GM19395 (cell line): ENCODE data around the gene PCDHB9.
"Not testable (repeated sequence)": the region's sequence is repeated elsewhere in the genome, so short reads cannot be mapped to it uniquely, and the experiment has no call there.

Experiments
- ATAC-seq: cut with Tn5 transposase; IDR thresholded peaks from one replicate; pipeline ENCODE4 v1.9.1; 2021; ENCODE audit warnings: mild to moderate bottlenecking, moderate library complexity; ENCODE audit not compliant: unreplicated experiment

PCDHB9 gene

DNA sequence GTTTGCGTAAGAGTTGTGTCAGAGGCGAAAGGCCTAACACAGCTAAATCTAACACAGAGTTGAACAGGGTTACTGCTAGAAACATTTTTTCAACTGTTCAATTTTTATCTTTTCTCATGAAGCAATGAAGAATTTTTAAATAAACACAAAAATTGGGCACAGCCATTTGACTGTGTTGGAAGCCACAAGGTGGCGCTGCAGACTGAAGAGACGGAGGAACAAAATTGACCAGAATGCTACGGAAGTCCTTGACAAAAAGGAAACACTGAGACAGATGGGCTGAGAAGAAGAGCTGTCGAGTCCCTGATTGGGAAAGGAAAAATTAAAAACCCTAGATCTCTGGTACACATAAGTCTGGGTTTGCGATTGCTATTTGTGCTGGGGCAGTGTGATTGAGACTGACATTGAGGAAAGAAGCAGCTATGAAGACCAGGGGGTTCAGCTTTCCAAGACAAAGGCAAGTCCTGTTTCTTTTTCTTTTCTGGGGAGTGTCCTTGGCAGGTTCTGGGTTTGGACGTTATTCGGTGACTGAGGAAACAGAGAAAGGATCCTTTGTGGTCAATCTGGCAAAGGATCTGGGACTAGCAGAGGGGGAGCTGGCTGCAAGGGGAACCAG lies at the start of gene PCDHB9:
Gene PCDHB9, plus strand, starts transcription at position 265 of the 616 bp plus-strand sequence. Its CDS starts 158 bp downstream, at position 423.
- no peak for ATAC-seq

DNA sequence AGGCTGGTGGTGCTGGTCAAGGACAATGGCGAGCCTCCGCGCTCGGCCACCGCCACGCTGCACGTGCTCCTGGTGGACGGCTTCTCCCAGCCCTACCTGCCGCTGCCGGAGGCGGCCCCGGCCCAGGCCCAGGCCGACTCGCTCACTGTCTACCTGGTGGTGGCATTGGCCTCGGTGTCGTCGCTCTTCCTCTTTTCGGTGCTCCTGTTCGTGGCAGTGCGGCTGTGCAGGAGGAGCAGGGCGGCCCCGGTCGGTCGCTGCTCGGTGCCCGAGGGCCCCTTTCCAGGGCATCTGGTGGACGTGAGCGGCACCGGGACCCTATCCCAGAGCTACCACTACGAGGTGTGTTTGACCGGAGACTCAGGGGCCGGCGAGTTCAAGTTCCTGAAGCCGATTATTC lies 49.6 kb upstream of the PCDHB9 start:
- ATAC-seq = not testable (repeated sequence)

DNA sequence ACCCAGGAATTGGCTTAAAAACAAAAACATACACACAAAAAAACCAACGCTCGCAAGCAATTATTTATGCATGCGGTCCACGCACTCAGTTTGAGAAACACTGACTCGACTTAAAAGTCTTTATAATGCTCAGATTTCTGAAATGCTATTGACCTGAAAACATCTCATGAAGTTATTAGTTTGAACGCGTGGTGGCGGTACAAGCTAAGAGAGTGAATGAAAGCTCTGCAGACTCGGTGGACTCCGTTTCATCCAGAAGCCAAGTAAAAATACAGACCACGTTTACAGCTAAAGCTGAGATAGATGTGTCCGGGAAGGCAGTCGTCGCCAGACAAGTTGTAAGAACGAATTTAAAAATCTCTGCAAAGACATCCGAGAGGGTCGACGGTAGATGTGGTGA lies 37.1 kb upstream of the PCDHB9 start, which contains the start of gene PCDHB6:
Gene PCDHB6, plus strand, starts transcription at position 246 of the 400 bp plus-strand sequence. CDS start 201 bp downstream, outside the sequence.
- no peak for ATAC-seq

DNA sequence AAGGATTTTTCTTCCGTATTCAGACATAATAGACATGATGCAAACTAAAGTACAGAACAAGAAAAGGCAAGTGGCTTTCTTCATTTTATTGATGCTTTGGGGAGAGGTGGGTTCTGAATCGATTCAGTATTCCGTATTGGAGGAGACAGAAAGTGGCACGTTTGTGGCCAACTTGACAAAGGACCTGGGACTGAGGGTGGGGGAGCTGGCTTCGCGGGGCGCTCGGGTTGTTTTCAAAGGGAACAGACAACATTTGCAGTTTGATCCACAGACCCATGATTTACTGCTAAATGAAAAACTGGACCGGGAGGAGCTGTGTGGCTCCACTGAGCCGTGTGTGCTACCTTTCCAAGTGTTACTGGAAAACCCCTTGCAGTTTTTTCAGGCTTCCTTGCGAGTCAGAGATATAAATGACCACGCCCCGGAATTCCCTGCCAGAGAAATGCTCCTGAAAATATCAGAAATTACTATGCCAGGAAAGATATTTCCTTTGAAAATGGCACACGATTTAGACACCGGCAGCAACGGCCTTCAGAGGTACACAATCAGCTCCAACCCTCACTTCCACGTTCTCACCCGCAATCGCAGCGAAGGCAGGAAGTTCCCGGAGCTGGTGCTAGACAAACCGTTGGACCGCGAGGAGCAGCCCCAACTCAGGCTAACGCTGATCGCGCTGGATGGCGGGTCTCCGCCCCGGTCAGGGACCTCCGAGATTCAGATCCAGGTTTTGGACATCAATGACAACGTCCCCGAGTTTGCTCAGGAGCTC lies 36.6 kb upstream of the PCDHB9 start:
- no peak for ATAC-seq

DNA sequence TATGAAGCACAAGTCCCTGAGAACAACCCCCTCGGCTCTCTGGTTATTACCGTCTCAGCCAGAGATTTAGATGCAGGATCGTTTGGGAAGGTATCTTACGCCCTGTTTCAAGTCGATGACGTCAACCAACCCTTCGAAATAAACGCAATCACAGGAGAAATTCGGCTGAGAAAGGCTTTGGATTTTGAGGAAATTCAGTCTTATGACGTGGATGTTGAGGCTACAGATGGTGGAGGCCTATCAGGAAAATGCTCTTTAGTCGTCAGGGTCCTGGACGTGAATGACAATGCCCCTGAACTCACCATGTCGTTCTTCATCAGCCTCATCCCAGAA lies 36.0 kb upstream of the PCDHB9 start:
- no peak for ATAC-seq

DNA sequence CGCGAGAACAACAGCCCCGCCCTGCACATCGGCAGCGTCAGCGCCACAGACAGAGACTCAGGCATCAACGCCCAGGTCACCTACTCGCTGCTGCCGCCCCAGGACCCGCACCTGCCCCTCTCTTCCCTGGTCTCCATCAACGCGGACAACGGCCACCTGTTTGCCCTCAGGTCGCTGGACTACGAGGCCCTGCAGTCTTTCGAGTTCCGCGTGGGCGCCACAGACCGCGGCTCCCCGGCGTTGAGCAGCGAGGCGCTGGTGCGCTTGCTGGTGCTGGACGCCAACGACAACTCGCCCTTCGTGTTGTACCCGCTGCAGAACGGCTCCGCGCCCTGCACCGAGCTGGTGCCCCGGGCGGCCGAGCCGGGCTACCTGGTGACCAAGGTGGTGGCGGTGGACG lies 35.3 kb upstream of the PCDHB9 start:
- not testable (repeated sequence) for ATAC-seq

DNA sequence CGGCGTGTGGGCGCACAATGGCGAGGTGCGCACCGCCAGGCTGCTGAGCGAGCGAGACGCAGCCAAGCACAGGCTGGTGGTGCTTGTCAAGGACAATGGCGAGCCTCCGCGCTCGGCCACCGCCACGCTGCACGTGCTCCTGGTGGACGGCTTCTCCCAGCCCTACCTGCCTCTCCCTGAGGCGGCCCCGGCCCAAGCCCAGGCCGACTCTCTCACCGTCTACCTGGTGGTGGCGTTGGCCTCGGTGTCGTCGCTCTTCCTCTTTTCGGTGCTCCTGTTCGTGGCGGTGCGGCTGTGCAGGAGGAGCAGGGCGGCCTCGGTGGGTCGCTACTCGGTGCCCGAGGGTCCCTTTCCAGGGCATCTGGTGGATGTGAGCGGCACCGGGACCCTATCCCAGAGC lies 34.9 kb upstream of the PCDHB9 start:
- ATAC-seq = not testable (repeated sequence)

DNA sequence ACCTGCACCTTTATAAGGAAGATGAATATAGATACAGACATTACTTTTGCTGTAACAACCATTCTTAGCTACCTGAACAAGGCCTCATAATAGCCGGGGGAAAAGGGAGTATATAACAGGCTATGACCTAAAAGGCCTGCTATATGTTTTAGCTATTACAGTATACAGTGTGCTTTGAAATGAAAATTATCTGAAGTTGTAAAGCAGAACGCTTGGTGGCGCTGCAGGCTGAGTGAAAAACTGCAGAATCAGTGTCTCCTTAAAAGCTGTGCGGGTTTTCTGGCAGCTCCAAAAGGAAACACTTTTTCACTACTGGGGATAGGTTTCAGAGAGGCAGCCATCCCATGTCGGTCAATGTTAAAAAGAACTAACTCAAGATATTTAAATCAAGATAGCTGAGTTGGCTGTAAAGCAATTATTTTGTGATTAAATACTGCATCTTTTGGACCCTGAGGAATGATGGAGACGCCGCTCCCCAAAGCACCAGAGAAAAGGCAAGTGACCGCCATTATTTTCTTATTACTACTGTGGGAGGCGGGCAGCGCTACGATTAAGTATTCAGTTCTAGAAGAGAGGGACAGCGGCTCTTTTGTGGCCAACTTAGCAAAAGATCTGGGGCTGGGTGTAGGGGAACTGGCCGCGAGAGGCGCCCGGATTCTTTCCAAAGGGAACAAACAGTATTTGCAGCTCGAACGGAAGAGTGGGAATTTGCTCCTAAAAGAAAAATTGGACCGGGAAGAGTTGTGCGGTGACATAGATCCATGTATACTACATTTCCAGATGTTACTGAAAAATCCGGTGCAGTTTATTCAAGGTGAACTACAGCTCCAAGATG lies 31.2 kb upstream of the PCDHB9 start:
- no peak for ATAC-seq

DNA sequence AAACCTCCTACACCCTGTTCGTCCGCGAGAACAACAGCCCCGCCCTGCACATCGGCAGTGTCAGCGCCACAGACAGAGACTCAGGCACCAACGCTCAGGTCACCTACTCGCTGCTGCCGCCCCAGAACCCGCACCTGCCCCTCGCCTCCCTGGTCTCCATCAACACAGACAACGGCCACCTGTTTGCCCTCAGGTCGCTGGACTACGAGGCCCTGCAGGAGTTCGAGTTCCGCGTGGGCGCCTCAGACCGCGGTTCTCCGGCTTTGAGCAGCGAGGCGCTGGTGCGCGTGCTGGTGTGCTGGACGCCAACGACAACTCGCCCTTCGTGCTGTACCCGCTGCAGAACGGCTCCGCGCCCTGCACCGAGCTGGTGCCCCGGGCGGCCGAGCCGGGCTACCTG lies 29.6 kb upstream of the PCDHB9 start:
- ATAC-seq = not testable (repeated sequence)

DNA sequence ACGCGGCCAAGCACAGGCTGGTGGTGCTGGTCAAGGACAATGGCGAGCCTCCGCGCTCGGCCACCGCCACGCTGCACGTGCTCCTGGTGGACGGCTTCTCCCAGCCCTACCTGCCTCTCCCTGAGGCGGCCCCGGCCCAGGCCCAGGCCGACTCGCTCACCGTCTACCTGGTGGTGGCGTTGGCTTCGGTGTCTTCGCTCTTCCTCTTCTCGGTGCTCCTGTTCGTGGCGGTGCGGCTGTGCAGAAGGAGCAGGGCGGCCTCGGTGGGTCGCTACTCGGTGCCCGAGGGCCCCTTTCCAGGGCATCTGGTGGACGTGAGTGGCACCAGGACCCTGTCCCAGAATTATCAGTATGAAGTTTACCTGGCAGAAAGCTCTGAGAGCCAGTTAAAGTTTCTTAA lies 29.1 kb upstream of the PCDHB9 start:
- not testable (repeated sequence) for ATAC-seq

DNA sequence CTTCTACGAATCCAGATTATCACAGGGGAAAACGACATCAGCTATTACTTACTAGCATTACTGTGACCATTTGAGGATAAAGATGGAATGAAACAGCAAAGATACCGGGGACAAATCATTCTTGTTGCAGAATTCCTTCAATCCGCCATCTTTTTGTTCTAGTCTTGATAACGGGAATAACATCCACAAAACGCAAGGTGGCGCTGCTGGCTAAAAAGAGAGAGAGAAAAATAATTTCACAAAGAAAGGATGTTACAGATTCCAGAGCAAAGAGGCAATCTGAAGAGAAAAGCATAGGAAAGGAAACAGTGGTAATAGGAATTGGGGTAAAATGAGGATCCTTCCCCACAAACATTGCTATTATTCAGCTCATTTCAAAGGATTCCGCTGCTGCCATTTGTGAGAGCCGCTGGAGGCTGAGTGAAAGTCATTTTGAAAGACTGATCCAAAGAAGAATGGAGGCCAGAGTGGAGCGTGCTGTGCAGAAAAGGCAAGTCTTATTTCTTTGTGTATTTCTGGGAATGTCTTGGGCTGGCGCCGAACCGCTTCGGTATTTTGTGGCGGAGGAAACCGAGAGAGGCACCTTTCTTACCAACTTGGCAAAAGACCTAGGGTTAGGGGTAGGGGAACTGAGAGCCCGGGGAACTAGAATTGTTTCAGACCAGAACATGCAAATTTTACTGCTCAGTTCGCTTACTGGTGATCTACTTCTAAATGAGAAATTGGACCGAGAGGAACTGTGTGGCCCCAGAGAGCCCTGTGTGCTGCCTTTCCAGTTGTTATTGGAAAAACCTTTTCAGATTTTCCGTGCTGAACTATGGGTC lies 14.4 kb upstream of the PCDHB9 start, which contains the start of gene PCDHB7:
Gene PCDHB7, plus strand, starts transcription at position 264 of the 824 bp plus-strand sequence. Its CDS starts 192 bp downstream, at position 456.
- ATAC-seq = no peak

DNA sequence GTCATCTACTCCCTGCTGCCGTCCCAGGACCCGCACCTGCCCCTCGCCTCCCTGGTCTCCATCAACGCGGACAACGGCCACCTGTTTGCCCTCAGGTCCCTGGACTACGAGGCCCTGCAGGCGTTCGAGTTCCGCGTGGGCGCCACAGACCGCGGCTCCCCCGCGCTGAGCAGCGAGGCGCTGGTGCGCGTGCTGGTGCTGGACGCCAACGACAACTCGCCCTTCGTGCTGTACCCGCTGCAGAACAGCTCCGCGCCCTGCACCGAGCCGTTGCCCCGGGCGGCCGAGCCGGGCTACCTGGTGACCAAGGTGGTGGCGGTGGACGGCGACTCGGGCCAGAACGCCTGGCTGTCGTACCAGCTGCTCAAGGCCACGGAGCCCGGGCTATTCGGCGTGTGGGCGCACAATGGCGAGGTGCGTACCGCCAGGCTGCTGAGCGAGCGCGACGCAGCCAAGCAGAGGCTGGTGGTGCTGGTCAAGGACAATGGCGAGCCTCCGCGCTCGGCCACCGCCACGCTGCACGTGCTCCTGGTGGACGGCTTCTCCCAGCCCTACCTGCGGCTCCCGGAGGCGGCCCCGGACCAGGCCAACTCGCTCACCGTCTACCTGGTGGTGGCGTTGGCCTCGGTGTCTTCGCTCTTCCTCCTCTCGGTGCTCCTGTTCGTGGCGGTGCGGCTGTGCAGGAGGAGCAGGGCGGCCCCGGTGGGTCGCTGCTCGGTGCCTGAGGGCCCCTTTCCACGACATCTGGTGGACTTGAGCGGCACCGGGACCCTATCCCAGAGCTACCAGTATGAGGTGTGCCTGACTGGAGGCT lies 12.5 kb upstream of the PCDHB9 start:
- ATAC-seq = not testable (repeated sequence)

DNA sequence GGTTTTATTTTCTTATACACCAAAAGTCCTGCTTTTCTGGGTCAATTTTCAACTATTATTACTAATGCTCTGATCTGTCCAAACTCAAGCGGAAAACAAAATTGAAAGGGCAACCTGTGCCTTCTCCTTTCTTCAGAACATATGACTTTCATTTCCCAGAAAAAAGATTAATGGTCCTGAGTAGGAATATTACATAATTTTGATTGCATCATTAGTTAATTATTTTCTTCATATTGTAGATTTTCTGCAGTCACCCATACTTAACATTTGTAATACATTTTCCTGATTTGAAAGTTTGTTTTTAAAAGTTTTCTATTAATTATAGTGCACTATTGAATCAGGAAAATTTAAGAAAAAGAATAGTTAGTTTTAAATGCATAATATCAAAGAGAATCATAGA lies 11.0 kb upstream of the PCDHB9 start:
- no peak for ATAC-seq

DNA sequence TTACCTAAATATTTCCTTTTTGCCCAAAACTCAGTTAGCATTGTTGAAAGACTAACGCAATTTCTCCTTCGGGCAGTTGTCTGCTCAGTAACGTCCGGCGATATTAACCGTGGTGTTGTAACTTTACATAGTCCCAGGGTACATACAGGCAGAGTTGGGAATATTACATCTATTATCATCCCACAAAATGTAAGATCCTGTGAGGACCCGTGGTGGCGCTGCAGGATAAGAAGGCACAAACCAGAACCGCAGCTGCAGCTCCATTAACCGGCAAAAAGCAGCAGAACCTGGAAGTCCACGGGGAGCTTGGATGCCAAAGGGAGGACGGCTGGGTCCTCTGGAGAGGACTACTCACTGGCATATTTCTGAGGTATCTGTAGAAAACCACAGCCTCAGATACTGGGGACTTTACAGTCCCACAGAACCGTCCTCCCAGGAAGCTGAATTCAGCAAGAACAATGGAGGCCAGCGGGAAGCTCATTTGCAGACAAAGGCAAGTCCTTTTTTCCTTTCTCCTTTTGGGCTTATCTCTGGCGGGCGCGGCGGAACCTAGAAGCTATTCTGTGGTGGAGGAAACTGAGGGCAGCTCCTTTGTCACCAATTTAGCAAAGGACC lies 9.3 kb upstream of the PCDHB9 start, which contains the start of gene PCDHB8:
Gene PCDHB8, plus strand, starts transcription at position 214 of the 615 bp plus-strand sequence. Its CDS starts 245 bp downstream, at position 459.
- ATAC-seq = not testable (repeated sequence)

DNA sequence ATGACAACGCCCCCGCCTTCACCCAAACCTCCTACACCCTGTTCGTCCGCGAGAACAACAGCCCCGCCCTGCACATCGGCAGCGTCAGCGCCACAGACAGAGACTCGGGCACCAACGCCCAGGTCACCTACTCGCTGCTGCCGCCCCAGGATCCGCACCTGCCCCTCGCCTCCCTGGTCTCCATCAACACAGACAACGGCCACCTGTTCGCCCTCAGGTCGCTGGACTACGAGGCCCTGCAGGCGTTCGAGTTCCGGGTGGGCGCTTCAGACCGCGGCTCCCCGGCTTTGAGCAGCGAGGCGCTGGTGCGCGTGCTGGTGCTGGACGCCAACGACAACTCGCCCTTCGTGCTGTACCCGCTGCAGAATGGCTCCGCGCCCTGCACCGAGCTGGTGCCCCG lies 7.6 kb upstream of the PCDHB9 start:
- ATAC-seq = not testable (repeated sequence)

DNA sequence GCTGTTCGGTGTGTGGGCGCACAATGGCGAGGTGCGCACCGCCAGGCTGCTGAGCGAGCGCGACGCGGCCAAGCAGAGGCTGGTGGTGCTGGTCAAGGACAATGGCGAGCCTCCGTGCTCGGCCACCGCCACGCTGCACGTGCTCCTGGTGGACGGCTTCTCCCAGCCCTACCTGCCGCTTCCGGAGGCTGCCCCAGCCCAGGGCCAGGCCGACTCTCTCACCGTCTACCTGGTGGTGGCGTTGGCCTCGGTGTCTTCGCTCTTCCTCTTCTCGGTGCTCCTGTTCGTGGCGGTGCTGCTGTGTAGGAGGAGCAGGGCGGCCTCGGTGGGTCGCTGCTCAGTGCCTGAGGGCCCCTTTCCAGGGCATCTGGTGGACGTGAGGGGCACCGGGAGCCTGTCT lies 7.1 kb upstream of the PCDHB9 start:
- not testable (repeated sequence) for ATAC-seq

DNA sequence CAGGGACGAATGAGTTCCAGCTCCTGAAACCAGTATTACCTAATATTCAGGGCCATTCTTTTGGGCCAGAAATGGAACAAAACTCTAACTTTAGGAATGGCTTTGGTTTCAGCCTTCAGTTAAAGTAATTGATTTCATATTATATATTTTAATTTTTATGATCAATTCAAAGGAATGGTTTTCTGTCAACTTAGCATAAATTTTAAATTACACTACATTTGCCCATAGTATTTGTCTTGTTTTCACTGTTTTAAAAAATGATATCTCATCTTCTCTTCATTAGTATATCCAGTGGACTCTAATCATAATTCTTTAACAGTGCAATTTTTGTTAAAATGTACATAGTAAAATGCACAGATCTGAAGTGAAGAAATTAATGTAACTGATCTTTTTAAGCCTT lies 6.6 kb upstream of the PCDHB9 start:
- ATAC-seq = no peak

DNA sequence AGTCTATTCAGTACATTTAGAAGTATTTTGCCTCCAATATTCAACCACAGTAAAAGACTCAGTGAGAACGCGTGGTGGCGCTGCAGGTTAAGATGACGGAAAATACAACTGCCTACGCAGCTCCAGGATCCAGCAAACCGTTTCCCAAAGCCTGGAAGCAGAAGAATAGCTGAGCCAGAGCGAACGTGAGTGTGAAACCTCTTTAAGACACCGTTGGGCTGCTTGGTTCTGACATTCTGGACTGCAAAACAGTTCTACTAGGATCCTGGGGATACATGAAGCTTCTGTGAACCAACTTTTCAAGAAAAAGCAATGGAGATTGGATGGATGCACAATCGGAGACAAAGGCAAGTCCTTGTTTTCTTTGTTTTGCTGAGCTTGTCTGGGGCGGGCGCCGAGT lies 4.7 kb upstream of the PCDHB9 start, which contains the start of gene PCDHB16:
Gene PCDHB16, plus strand, starts transcription at position 140 of the 400 bp plus-strand sequence. Its CDS starts 173 bp downstream, at position 313.
- no peak for ATAC-seq
